ENCODE measurements around the gene TTLL10. TPM values are rescaled to one million over a fixed set of nuclear protein-coding genes. Genes with fewer than 3 reads are reported as not detected.
A peak's percentile ranks its signal among the peaks of the same experiment; 100 is the strongest.

TTLL10 gene
- polyA plus RNA-seq, 1 of the 3 experiments (the other 2 are of a cell fraction), result not detected

DNA sequence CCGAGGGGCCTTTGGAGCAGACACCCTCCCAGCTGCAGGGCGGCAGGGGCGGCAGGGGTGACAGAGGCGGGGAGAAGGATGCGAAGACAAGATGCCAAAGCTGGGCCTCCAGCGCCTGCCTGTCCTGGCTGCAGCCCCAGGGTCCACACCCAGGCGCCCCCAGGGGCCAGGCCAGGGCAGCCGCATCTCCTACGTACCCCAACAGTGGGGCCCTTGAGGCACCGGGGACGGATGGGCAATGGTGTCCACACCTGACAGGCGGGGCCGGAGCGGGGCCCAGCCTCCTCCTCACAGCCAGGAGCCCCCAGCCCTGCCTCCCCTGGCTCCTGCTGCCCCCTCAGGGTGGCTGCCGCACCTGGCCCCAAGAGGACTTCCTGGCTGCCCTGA lies 65.5 kb downstream of the TTLL10 start:
- TF ChIP-seq CHD2 (IDR thresholded peaks at IDR 0.05; ENCODE audit: low read length, partially characterized antibody) (no peak), EZH2phosphoT487 (IDR thresholded peaks at IDR 0.05; ENCODE audit: borderline replicate concordance, low read depth) (no peak), JUND (IDR thresholded peaks at IDR 0.05) (no peak), EP300 (IDR thresholded peaks at IDR 0.05; ENCODE audit: borderline replicate concordance in 1 of 2, low read depth in 1 of 2, low read length in 1 of 2) (no peak), TAF1 (IDR thresholded peaks at IDR 0.05; ENCODE audit: borderline replicate concordance, low read depth, low read length) (no peak), FOXJ3 (CRISPR knock-in tag; IDR thresholded peaks at IDR 0.05) (no peak), MEF2A (IDR thresholded peaks at IDR 0.05; ENCODE audit: borderline replicate concordance, low read depth) (no peak), RCOR1 (IDR thresholded peaks at IDR 0.05; ENCODE audit: low read length) (no peak), RFX5 (IDR thresholded peaks at IDR 0.05; ENCODE audit: low read length) (no peak), SIN3A (IDR thresholded peaks at IDR 0.05; ENCODE audit: borderline replicate concordance, low read depth, low read length) (no peak)
- TF ChIP-seq, protein P1, sequence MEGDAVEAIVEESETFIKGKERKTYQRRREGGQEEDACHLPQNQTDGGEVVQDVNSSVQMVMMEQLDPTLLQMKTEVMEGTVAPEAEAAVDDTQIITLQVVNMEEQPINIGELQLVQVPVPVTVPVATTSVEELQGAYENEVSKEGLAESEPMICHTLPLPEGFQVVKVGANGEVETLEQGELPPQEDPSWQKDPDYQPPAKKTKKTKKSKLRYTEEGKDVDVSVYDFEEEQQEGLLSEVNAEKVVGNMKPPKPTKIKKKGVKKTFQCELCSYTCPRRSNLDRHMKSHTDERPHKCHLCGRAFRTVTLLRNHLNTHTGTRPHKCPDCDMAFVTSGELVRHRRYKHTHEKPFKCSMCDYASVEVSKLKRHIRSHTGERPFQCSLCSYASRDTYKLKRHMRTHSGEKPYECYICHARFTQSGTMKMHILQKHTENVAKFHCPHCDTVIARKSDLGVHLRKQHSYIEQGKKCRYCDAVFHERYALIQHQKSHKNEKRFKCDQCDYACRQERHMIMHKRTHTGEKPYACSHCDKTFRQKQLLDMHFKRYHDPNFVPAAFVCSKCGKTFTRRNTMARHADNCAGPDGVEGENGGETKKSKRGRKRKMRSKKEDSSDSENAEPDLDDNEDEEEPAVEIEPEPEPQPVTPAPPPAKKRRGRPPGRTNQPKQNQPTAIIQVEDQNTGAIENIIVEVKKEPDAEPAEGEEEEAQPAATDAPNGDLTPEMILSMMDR (IDR thresholded peaks at IDR 0.05), result no peak
- TF ChIP-seq, protein P2, sequence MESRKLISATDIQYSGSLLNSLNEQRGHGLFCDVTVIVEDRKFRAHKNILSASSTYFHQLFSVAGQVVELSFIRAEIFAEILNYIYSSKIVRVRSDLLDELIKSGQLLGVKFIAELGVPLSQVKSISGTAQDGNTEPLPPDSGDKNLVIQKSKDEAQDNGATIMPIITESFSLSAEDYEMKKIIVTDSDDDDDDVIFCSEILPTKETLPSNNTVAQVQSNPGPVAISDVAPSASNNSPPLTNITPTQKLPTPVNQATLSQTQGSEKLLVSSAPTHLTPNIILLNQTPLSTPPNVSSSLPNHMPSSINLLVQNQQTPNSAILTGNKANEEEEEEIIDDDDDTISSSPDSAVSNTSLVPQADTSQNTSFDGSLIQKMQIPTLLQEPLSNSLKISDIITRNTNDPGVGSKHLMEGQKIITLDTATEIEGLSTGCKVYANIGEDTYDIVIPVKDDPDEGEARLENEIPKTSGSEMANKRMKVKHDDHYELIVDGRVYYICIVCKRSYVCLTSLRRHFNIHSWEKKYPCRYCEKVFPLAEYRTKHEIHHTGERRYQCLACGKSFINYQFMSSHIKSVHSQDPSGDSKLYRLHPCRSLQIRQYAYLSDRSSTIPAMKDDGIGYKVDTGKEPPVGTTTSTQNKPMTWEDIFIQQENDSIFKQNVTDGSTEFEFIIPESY (IDR thresholded peaks at IDR 0.05; ENCODE audit: borderline replicate concordance, low read depth), result no peak
- TF ChIP-seq, protein P3, sequence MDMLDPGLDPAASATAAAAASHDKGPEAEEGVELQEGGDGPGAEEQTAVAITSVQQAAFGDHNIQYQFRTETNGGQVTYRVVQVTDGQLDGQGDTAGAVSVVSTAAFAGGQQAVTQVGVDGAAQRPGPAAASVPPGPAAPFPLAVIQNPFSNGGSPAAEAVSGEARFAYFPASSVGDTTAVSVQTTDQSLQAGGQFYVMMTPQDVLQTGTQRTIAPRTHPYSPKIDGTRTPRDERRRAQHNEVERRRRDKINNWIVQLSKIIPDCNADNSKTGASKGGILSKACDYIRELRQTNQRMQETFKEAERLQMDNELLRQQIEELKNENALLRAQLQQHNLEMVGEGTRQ (IDR thresholded peaks at IDR 0.05; ENCODE audit: borderline replicate concordance, low read depth, low read length), result no peak
- TF ChIP-seq, protein P4, sequence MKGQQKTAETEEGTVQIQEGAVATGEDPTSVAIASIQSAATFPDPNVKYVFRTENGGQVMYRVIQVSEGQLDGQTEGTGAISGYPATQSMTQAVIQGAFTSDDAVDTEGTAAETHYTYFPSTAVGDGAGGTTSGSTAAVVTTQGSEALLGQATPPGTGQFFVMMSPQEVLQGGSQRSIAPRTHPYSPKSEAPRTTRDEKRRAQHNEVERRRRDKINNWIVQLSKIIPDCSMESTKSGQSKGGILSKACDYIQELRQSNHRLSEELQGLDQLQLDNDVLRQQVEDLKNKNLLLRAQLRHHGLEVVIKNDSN (IDR thresholded peaks at IDR 0.05; ENCODE audit: borderline replicate concordance, low read depth), result no peak
- TF ChIP-seq, protein P5, sequence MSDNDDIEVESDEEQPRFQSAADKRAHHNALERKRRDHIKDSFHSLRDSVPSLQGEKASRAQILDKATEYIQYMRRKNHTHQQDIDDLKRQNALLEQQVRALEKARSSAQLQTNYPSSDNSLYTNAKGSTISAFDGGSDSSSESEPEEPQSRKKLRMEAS (IDR thresholded peaks at IDR 0.05; ENCODE audit: low read depth), result no peak
- ChIA-PET CTCF (interaction anchor here (0.7 to 5.1 kb wide), 4 partner anchors 11 to 237 kb away, joined by 3 to 43 read pairs (median 8); no protein-coding TSS in a partner anchor), POLR2A (no interaction called here)
- Histone ChIP-seq H3K9me2 (no peaks in the 10 kb centered on the region), H2AFZ (ENCODE audit: low read depth) (no peak overlapping the region), H3F3A (replicated peaks; ENCODE audit: insufficient read depth) (no peaks in the 10 kb centered on the region), H4K20me1 (ENCODE audit: insufficient read depth) (no peaks in the 10 kb centered on the region), H3K27me3 (ENCODE audit: insufficient read depth) (no peaks in the 10 kb centered on the region), H3K9me3 (no peaks in the 10 kb centered on the region), H3K4me3 (ENCODE audit: low read depth in 2 of 2, low read length in 1 of 2) (no peak overlapping the region), H3K79me2 (ENCODE audit: insufficient read depth) (0 out of 2 replicates have a peak, but pooled peaks cover 3% of the 10 kb centered on the region), H3K4me2 (no peak overlapping the region), H3K36me3 (replicated peaks in 1 of 2; ENCODE audit: control insufficient read depth in 1 of 2, insufficient read depth in 2 of 2, low read length in 1 of 2) (peaks cover 0 to 12% of the 10 kb centered on the region in 2 experiments), H3K9ac (no peak overlapping the region), H3K27ac (ENCODE audit: low read depth in 2 of 2, low read length in 1 of 2) (no peak overlapping the region), H3K4me1 (ENCODE audit: control insufficient read depth in 1 of 2, insufficient read depth in 2 of 2, low read depth in 1 of 2, low read length in 1 of 2) (peaks cover 0 to 18% of the 10 kb centered on the region in 2 experiments; a peak in 1 of 4 replicates)
- DNase-seq, result peak; percentile 57
- no CpG with 5 or more reads among the region's 15 CpGs for WGBS (ENCODE audit: low lambda C conversion rate)

All from SK-N-SH (cell line).